Muscle of arm (tissue), 12 donors: Measurements from ENCODE around the gene SLIT2. TPM values are rescaled to one million over a fixed set of nuclear protein-coding genes. Genes with fewer than 3 reads are reported as not detected.

ENCODE experiments used
- DNase-seq: peaks from one replicate; pipeline ENCODE4 v3.0.0-alpha.2; 2013
- polyA plus RNA-seq, 12 donors: library from polyadenylated mRNA; unstranded; fragments of 120-200 nt; gene quantifications; one replicate each; pipeline ENCODE4 v1.2.1, GENCODE V29; 2013; ENCODE audit not compliant: insufficient read length in 12 of 12

SLIT2 gene
- polyA plus RNA-seq, 12 donors: 6.2 to 41.0 (median 12.1) TPM; not detected in 1

DNA sequence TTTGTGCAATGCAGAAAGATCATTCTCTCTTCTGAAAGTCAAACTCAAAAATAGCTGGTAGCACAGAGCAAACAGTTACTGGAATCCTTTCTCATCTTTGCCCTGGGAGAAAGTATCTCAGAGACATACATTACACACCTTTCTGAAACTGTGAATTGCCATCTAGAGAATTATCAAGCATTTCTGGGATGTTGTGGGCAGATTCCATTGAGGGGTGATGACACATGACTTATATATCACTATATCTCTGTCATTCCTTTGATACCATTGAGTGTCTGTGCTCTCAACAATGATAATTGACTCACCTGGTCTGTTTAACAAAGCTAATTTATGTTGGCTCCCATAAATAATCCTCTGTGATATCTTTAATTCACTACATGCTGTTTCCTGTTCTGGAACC, 13.0 kb downstream of the SLIT2 start:
- DNase-seq: no peak

DNA sequence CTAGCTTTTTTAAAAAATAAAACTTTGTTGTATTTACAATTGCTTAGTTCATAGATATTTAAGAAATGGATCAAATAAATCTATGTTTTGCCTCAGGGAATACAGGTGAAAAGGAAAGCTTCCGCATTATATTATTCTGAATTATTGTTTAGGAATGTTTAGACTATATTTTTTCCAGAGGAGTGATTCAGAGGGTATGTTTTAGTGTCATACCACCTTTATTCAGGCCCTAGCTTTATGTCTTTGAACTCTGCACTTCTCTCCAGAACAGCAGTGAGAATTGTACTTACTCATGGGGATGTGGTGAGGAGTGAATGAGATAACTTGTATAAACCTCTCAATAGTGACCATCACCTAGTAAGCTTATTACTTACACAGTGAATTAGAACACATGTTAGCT, 14.0 kb downstream of the SLIT2 start:
- no peak for DNase-seq

DNA sequence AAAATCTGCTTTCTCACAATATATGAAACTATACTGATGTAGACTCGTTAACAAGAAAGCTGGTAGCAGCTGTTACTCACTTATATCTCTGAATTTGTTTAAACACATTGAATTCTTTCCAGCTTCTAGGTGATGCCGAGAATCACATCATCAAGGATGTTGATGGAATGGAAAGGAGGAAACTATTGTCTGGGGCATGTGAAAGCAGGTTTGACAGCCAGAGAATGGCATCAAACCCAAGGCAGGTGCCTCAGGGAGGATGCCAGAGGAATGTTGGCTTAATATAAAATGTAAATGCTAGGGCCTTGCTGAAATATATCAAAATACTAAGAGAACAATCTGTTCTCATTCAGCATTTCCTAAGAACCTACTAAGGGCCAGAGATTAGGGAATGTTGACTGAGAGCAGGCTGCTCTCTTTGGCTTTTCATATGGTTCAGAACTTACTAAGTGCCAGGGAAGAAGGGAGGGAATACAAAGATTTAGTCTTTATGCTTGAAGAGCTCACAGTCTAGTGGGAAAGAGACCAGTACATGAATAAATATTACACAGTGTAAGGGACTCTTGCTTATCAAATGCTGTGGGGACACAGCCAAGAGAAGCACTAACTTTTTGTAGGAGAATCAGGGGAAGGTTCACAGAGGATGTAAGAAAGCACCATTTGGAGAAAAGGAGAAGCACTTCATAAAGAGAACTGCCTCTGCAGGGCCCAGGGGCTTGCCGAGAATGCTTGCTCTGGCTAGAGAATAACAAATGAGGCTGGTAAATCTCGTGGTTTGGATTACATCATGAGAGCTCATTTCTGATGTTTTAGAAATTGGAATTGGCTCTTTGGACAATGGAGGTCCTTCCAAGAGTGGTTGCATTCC, 14.7 kb downstream of the SLIT2 start:
- DNase-seq: no peak

DNA sequence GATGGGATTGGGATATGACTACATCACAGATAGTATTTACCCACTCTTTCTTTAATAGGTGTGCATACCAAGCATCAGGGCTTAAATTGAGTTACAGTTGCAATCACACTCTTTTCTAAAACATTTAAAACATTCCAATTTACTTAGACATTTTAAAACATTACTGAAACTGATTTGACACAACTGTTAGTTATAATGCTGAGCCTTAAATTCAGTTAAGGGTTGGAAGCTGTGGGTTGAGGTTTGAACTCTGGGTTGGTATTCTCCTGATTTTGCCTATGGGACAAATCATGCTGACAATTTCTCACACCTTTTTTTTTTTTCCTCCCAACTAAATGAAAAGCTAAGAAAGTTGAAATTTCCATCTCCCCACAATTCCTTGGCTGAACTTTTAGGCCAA, 16.3 kb downstream of the SLIT2 start:
- DNase-seq: no peak

DNA sequence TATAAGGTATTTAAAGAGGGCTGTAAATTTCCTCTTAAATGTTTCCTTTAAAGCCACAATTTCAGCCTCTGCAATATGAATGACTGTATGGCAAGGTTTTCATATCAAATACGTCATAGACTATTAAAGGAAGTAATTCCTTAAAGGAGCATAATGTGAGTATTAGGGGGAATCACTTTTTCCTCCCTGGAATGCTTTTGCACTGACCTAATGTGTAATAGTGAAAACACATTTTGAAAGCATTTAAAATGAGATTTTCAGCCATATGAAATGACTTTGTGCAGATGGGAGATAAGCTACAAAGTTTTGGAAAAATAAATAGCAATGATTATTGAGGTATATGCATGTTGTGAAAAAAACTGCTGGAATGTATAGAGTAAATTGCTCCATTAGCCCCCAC, 17.6 kb downstream of the SLIT2 start:
- DNase-seq: peak; percentile 36

DNA sequence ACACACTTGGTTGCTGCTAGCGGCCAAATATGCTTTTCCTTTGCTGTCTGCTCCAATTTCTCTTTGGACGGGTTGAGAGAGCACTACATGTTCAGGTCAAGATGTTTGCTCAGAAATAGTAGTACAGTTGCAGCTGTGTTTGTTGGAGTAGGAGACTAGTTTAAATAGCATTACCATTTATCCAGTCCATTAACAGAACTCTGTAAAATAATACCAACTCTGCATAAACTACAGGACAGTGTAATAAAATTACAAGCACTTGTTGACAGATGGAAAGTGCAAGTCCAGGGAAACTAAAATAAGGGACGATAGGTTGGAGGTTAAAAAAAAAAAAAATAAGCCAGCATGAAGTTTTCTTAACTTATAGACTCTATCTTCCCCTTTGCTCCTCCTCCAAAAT, 20.2 kb downstream of the SLIT2 start:
- no peak for DNase-seq

DNA sequence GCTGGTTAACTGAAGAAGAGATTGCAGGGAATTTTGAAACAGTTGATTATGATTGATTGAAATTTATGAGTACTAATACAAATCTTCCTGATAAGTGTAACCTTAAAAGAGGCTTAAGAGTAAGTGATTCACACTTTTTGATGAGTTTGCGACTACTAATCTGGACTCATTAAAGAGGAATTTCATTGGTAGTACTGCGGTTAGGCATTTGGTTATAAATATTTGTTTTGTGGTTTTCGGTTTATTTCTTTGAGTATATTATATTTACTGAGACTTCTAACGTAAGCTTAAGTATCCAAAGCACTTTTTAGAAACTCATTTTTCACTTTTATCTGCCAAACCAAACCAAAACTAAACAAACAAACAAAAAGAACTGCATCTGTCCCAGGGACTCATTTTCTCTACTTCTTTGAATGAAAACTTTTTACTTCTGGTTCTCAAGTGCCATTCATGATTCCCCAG, 20.7 kb downstream of the SLIT2 start:
- DNase-seq: no peak

DNA sequence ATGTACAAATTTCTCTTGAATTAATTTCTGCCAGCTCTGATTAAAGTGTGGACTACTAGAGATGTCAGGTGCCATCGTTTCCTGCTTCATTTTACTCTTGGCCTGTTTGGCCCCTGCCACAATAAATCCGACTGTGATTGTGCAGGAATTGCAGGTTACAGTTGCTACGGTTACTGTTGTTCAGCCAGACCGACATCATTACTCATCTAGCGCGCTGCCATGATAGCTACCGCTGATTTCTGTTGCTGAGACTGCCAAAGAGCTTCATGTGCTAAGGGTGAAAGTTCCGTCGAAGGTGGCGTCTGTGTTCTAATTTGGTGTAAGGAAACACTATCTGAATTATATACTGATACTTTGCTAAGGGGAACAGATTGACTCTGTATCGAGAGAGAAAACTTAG, 22.1 kb downstream of the SLIT2 start:
- DNase-seq: no peak

DNA sequence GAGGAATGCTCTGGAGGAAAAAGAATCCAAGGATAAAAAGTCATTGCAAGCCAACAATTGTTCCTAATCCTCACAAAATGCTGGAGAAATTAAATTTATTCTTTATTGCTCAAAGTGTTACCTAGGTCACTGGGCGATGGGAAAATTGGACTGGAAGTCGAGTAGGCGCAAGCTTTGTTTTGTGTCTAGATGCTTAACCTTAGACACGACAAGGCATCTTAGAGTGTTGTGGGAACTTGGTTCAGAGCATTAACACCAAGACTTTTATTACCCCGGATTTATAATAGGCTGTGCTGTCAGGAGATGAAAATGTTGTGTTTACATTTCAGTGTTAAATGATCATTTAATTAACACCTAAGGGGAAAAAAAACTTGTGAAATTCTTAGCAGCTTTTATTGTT, 25.1 kb downstream of the SLIT2 start:
- no peak for DNase-seq

DNA sequence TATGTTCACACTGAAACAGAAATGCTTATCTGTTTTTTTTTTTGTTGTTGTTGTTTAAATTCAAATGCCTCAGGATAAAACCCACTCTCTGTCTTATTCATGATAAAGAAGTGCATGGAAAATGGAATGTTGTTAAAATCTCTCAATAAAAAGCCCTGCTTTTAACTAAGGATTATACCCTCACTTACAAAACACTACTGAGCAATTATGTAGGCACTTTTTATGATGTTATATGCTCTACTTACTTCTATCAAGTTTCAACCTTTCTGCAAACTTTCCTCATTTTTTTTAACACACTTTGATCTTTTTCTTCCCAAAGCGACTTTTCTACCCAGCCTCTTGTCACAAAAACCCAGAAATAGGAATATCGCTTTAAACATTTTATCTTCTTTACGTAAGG, 26.5 kb downstream of the SLIT2 start:
- no peak for DNase-seq

DNA sequence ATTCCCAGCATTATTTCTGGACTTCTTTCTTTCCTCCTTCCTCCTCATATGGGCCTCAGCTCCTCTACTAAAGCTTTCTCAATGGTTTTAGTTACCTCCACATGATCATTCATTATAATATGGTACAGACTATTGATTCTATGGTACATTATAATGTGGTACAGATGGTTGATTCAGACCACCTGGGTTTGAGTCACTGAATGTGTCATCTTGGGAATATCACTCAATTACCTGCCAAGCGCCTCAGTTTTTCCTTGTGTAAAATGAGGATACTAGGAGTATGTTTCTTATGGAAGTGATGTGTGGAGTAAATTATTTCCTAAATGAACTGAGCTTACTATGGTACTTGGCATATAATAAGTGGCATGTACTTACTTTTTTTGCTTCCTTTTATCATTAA, 27.7 kb downstream of the SLIT2 start:
- DNase-seq: no peak

DNA sequence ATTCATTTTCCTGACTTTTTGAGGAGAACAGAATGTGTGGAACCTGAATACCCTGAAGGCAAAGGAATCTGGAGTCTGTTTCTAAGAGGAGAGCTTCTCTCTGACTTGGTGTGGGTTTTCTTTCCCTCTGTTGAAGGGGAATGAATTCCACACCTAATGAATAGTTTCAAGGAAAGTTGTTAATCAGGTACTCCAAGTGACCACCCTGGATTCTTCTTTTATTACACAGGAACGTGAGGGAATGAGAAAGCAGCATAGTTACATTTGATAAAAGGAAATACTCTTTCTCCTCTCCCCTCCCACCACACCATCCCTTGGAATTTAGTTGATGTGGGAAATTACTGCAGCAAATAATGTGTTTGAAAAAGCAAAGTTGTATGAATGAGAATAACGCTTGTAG, 29.7 kb downstream of the SLIT2 start:
- DNase-seq: no peak

DNA sequence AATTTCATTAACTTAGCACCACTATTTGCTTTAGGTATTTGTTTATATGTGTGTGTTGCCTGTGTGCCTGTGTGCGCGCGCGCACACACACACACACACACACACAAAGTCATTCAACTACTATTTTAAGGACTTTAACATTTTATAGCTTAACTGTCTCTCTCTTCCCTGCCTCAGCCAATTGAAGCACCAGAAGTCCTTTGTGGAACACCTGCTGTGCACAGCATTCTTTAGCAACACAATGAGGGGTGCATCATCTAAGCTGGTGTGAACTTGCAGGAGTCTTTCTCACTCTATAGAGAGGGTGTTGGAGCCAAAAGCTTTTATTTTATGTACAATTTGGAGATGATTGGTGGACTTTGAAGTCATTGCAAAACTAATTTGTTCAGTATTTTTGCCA, 31.3 kb downstream of the SLIT2 start:
- DNase-seq: no peak

DNA sequence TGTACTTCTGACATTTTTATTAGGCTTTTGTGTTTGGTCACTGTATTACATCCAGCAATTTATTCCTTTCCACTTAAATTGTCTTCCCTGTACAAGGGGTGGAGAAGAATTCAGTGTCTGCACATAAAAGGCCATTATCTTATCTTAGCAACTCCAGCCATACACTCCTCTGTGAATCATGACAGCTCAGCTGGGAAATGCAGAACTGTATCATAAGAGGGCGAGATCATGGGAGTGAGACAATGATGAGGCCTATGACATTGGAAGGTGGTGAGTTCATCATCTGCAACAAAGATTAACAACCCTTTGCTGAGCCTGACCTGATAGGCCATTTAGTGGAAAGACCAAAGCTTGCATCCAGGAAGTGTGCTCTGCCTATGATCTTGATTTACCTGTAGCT, 33.3 kb downstream of the SLIT2 start:
- DNase-seq: no peak

DNA sequence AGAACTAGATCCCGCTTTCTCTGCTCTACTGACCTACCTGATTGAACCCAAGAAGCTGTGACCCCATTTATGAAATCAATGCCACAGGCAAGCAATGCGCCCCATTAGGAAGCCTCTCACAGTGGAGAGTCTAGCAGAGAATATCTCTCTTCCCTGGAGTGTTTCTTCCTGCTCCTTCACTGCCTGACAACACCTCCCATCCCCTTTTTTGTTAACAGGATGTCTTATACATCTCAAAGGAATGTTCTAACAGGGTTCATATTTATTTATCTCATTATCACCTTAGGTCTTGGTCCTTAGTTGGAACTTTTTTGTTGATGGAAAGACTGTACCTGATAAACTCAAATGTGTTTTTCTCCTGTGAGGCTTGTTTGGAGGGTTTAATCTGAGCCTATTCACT, 35.5 kb downstream of the SLIT2 start:
- no peak for DNase-seq

DNA sequence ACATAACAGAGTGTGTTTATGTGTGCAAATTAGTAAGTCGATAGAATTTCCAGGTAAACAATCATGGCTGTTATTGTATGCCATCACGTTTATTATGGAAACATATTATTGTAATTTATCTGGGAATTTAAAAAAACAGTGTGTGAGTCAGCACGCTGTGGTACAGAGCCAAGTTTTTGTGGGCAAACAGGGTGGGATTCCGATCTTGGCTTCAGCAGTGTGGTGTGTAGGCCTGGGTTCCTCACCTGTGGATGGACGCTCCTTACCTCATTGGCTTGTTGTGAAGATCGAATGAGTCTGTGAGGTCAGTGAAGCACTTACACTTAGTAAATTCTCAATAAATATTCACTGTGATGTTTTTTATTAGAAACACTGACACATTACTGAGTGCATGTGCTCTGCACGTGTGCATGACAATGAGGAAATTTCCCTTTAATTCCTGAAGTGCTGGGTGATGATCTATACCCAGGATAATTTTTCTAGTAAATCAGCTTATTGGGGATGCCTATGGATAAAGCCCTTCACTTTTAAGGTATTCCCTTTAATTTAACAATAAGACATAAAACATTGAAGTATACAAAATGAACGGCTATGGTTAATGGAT, 36.4 kb downstream of the SLIT2 start:
- no peak for DNase-seq

DNA sequence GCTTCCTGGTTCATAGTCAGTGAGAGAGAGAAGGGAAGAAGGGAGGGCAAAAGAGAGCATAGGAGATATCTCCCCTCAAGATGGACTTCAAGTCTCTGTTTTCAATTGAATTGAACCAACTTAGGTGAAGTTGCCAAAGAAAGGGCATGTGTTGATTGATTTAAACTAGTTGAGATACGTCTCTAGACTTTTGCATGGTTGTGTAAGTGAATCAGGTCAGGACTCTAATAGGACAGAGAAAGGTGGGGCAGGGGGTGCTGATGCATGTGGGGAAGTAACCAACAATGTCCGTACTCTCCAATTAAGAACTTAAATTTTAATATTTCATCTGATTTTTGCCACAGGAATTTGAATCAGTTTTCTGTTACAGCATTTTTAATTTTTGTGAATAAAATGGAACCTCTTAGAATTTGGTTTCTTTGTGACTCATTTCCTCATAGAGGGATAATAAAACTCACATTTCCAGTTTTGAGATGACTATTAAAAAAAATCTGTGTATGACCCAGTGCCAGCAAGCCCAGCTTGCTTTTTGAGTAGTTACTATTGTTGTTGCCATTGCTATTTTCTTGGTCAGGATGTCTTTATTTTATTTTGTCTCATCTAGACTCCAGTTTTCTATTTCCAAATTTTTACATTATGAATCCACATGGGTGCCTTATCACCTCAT, 37.3 kb downstream of the SLIT2 start:
- no peak for DNase-seq

DNA sequence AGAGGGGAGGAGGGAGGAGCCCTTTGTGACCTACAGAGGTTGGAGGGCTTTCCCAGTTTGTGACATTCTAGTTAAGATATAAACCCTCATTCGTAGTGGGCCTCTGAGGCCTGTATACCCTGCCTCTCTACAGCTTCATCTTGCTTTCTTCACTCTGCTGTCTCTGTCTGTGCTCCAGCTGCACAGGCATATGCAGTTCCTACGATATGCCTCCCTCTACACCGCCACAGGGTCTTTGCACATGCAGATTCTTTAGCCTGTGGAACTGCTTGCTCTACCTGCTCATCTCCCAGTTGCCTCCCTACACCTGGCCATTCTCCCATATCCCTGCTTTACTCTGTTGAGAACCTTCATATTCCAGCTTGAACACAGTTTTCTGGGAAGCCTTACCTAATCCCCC, 38.1 kb downstream of the SLIT2 start:
- DNase-seq: no peak

DNA sequence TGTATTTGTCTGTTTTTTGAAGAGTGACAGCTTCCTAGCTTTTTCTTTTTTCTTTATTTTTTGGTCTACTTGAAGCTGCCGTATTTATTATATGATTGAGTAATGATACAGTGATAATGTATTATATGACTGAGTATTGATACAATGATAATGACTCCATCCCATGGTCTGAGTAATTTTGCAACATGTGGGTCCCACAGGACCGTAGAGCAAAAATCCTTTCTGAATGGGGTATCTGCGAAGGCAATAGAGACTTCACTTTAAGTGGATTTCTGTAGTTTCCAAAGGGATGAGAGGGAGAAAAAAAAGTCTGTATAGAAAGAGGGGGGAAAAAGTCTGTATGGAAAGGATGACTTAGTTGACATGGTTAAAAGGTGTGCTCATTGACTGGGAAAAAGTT, 41.0 kb downstream of the SLIT2 start:
- no peak for DNase-seq

DNA sequence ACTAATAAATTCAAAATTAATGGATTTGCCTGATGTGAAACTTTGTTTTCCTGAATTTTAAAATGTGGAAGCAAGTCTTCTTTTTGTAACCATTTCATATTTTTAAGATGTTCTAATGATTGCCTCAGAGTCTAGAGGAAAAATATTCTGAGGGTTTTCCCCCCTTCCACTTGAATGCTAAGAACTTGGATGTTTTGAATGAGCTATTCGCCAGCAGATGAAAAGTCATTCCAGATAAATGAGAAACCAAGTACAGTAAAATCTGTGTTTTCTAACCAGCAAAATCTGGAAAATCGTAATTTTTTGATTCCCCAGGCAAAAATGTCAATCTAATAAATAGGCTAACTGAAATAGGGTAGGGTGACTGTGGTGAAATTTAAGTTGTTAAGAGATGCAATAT, 45.6 kb downstream of the SLIT2 start:
- peak; percentile 72 for DNase-seq

DNA sequence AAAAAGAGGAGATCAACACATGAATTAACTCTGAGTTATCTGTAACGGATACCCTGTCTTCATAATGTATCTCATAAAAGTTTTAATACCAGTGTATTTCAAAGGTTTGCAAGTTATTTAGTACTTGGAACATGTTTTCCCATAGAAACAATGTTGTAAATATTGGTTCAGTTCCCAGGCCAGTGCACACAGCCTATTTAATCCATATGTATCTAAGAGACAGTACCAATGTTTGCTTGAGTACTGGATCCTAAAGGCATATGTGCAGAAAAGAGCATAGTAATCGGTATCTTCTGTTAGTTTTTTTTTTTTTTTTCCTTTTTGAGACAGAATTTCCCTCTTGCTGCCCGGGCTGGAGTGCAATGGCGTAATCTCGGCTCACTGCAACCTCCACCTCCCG, 46.1 kb downstream of the SLIT2 start:
- DNase-seq: peak; percentile 80

DNA sequence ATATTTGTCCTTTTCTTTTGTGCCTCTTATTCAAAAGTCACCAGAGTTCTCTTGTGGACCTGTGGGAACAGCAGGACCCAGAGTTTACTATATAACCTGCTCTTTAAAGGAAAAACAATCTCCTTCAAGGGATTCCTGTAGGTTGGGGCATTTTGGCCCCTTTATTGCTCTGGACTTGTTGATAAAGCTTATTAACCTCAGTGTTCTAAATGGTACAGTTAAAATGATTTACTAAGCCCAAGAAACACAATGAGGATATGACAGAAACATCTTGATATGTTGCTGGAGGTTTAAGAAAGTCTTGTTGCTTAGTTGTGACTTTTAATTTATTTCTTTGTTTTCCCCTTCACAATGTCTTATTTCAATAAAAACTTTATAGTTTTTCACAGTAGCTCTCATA, 46.8 kb downstream of the SLIT2 start:
- no peak for DNase-seq

DNA sequence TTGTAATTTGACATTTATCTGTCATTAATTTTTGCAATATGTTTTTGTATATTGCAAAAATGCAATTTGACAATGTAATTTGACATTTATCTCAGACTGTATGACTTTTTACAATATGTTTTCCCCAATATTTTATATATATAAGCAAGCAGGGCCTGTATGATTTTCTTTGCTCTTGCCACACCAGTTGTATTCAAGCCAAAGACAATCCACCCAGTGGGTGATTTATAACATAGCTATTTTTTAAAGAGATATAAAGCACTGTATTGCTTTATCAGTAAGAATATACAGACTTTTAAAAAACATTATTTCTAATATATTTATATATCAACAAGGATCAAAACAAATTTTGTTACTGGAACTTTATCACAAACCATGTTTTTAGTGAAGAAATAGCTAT, 47.3 kb downstream of the SLIT2 start:
- no peak for DNase-seq
